Measurements from ENCODE around the gene PRDM15.

- TF ChIP-seq SP1 (IDR thresholded peaks at IDR 0.05; ENCODE audit: low read depth) (no peak), CTCF (IDR thresholded peaks at IDR 0.05 in 2 of 3, conservative IDR thresholded peaks at IDR 0.05 in 1 of 3; ENCODE audit: borderline replicate concordance in 1 of 3, insufficient read depth in 1 of 3, low read depth in 2 of 3, low read length in 2 of 3) (no peak), EZH2 (IDR thresholded peaks at IDR 0.05) (no peak), FOSL1 (IDR thresholded peaks at IDR 0.05; ENCODE audit: low read depth) (no peak), JUND (IDR thresholded peaks at IDR 0.05) (no peak), POLR2AphosphoS5 (IDR thresholded peaks at IDR 0.05; ENCODE audit: low read depth, low read length) (no peak), POLR2A (IDR thresholded peaks at IDR 0.05; ENCODE audit: borderline replicate concordance, extremely low read depth, insufficient read depth, insufficient read length) (no peak), EZH2phosphoT487 (IDR thresholded peaks at IDR 0.05; ENCODE audit: borderline replicate concordance) (no peak), MAX (IDR thresholded peaks at IDR 0.05) (no peak), RAD21 (IDR thresholded peaks at IDR 0.05; ENCODE audit: low read depth) (no peak), TCF7L2 (IDR thresholded peaks at IDR 0.05; ENCODE audit: borderline replicate concordance, extremely low read depth, insufficient read depth, insufficient read length) (no peak), REST (IDR thresholded peaks at IDR 0.05; ENCODE audit: low read depth) (no peak), ATF3 (IDR thresholded peaks at IDR 0.05) (no peak), ZFX (IDR thresholded peaks at IDR 0.05) (no peak)
Measured at GRCh38 chr21:41824466-41825207, 54.5 kb downstream of the PRDM15 start.
